Aorta (tissue), 5 donors: ENCODE results near the gene LAMA5. TPM values are rescaled to one million over a fixed set of nuclear protein-coding genes. Genes with fewer than 3 reads are reported as not detected.

Source experiments
- ATAC-seq: fragments of 200-7000 bp; cut with Tn5 transposase; one replicate; pipeline ENCODE4 v1.9.1; 2022; ENCODE audit warnings: moderate library complexity; ENCODE audit not compliant: low FRiP score
- DNase-seq, 2 donors: peaks; one replicate each; pipeline ENCODE4 v3.0.0-alpha.2; 2020
- H3K27ac ChIP-seq, 2 donors: one replicate each; pipeline ENCODE4 v1.5.1; 2013; ENCODE audit warnings: low read length in 2 of 2, mild to moderate bottlenecking in 2 of 2, moderate library complexity in 2 of 2, control low read depth in 1 of 2, inconsistent platforms in 1 of 2, low read depth in 1 of 2
- H3K27me3 ChIP-seq, 2 donors: one replicate each; pipeline ENCODE4 v1.6.1; 2013; ENCODE audit warnings: control low read depth in 1 of 2, low read length in 1 of 2, mild to moderate bottlenecking in 1 of 2, moderate library complexity in 1 of 2; ENCODE audit not compliant: insufficient read depth in 2 of 2, control insufficient read depth in 1 of 2
- H3K36me3 ChIP-seq, 2 donors: one replicate each; pipeline ENCODE4 v1.6.1; 2013; ENCODE audit warnings: control low read depth in 1 of 2, low read length in 1 of 2, mild to moderate bottlenecking in 1 of 2; ENCODE audit not compliant: insufficient read depth in 2 of 2, control insufficient read depth in 1 of 2
- H3K4me1 ChIP-seq, 2 donors: one replicate each; pipeline ENCODE4 v1.6.1; 2013; ENCODE audit warnings: low read length in 2 of 2, control low read depth in 1 of 2, mild to moderate bottlenecking in 1 of 2, moderate library complexity in 1 of 2; ENCODE audit not compliant: insufficient read depth in 2 of 2, control insufficient read depth in 1 of 2
- H3K4me3 ChIP-seq, 2 donors: one replicate each; pipeline ENCODE4 v1.5.1; 2013; ENCODE audit warnings: low read length in 2 of 2, control low read depth in 1 of 2, mild to moderate bottlenecking in 1 of 2
- H3K9me3 ChIP-seq: one replicate; pipeline ENCODE4 v1.6.1; 2013; ENCODE audit warnings: mild to moderate bottlenecking, low read length; ENCODE audit not compliant: control insufficient read depth
- WGBS, 2 donors: extraction: QIAGEN DNeasy Blood & Tissue Kit; methylation state at CpG; one replicate each; pipeline ENCODE4 v1.1.7; 2013; 5-methylcytosine and 5-hydroxymethylcytosine counted together
- intact Hi-C, 2 donors: fragments of 100-400 bp; cut with DNase I; formaldehyde crosslinking; loops; one replicate each; pipeline versions ENCODE4 v1.14.2 to v1.15.0; 2022
- polyA plus RNA-seq, 2 donors: library from polyadenylated mRNA; stranded (reverse); fragments of 200-250 nt; gene quantifications; one replicate each; pipeline ENCODE4 v1.2.3, GENCODE V29; 2013
- total RNA-seq, 2 donors: library from RNA; stranded (reverse); fragmentation: NEBNext Ultra II Directional; extraction: Animal tissue kit (Norgen Biotek cat#: 25700); gene quantifications; one replicate each; pipeline ENCODE4 v1.2.1, GENCODE V29; 2021
- donor health status: healthy with polysubstance abuse.
- donor health status: Bipolar disorder and iron deficiency.
- donor health status: DM: no; HTN: no; CAD: no.
- donor health status: DM: no; HTN: no; CAD: no.
- donor health status: DM: yes; HTN: yes; CAD: no.

The LAMA5 gene
- total and polyA plus RNA-seq, 4 donors, result 52.2 to 395 (median 353) TPM

DNA sequence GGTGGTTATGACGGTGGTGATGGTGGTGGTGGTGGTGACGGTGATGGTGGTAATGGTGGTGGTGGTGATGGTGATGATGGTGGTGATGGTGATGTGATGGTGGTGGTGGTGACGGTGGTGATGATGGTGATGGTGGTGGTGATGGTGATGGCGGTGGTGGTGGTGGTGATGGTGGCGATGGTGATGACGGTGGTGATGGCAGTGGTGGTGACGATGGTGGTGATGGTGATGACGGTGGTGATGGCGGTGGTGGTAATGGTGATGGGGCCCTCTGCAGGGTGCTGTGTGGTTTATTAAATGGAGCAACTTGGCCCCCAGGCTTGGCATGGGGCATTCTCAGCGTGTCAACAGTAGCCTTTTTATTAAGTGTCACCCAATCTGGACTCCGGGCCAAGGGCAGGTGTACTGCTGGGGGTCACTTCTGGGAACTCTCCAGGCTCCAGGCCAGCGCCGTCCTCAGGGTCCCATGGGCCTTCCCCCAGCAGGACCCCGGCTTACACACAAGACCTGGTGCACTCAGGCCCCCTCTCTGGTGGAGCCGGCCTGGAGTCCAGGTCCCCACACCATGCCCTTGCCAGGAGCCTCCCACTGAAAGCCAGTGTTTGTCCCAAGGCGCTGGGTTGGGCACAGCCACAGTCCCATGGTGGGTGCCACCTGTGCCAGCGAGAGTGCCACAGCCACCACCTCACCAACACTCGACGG is 31.2 kb upstream of the LAMA5 start:
- intact Hi-C loops, result no loop called here
- H3K9me3 ChIP-seq, result no peaks in the 10 kb centered on the region
- no peaks in the 10 kb centered on the region for H3K4me1 ChIP-seq
- DNase-seq (no peak), ATAC-seq (no peak)
- H3K27me3 ChIP-seq, result no peaks in the 10 kb centered on the region
- no peak overlapping the region for H3K27ac ChIP-seq
- no peaks in the 10 kb centered on the region for H3K36me3 ChIP-seq
- no peak overlapping the region for H3K4me3 ChIP-seq
- WGBS, 2 donors, result 95 to 97% methylated on average over 14 to 19 of the region's 19 CpGs

GRCh38 chr20:62396367-62397239 is 29.5 kb upstream of the LAMA5 start:
- 90% methylated on average over 33 to 35 of the region's 35 CpGs for WGBS, 2 donors
- ATAC-seq (no peak), DNase-seq (no peak)
- no peaks in the 10 kb centered on the region for H3K4me1 ChIP-seq
- H3K4me3 ChIP-seq, result no peak overlapping the region
- no peaks in the 10 kb centered on the region for H3K27me3 ChIP-seq
- no peak overlapping the region for H3K27ac ChIP-seq
- no peaks in the 10 kb centered on the region for H3K36me3 ChIP-seq
- intact Hi-C loops, result no loop called here
- H3K9me3 ChIP-seq, result no peaks in the 10 kb centered on the region

GRCh38 chr20:62395311-62396242 is 28.5 kb upstream of the LAMA5 start:
- DNase-seq (no peak), ATAC-seq (no peak)
- no peaks in the 10 kb centered on the region for H3K27me3 ChIP-seq
- no peaks in the 10 kb centered on the region for H3K4me1 ChIP-seq
- no peaks in the 10 kb centered on the region for H3K36me3 ChIP-seq
- intact Hi-C loops, result no loop called here
- 85 to 89% methylated on average over 26 to 27 of the region's 27 CpGs for WGBS, 2 donors
- no peak overlapping the region for H3K4me3 ChIP-seq
- no peaks in the 10 kb centered on the region for H3K9me3 ChIP-seq
- no peak overlapping the region for H3K27ac ChIP-seq

GRCh38 chr20:62394248-62395245 is 27.4 kb upstream of the LAMA5 start:
- DNase-seq, result no peak
- H3K9me3 ChIP-seq, result no peaks in the 10 kb centered on the region
- no peaks in the 10 kb centered on the region for H3K27me3 ChIP-seq
- intact Hi-C loops, result no loop called here
- no peaks in the 10 kb centered on the region for H3K4me1 ChIP-seq
- H3K27ac ChIP-seq, result no peak overlapping the region
- H3K36me3 ChIP-seq, result no peaks in the 10 kb centered on the region
- 90 to 94% methylated on average over 44 of the region's 44 CpGs for WGBS, 2 donors
- H3K4me3 ChIP-seq, result no peak overlapping the region
- ATAC-seq, result no peak

- no peak for ATAC-seq
- no peak overlapping the region for H3K27ac ChIP-seq
- no peak for DNase-seq
- H3K4me3 ChIP-seq, result no peak overlapping the region
- intact Hi-C loops, result no loop called here
- H3K36me3 ChIP-seq, result peaks cover 0 to 1% of the 10 kb centered on the region in 2 donors
- H3K4me1 ChIP-seq, result no peaks in the 10 kb centered on the region
- H3K27me3 ChIP-seq, result no peaks in the 10 kb centered on the region
- no peaks in the 10 kb centered on the region for H3K9me3 ChIP-seq
- WGBS, 2 donors, result 88 to 91% methylated on average over 24 of the region's 24 CpGs
Observed at GRCh38 chr20:62393830-62394229, 26.7 kb upstream of the LAMA5 start.

DNA sequence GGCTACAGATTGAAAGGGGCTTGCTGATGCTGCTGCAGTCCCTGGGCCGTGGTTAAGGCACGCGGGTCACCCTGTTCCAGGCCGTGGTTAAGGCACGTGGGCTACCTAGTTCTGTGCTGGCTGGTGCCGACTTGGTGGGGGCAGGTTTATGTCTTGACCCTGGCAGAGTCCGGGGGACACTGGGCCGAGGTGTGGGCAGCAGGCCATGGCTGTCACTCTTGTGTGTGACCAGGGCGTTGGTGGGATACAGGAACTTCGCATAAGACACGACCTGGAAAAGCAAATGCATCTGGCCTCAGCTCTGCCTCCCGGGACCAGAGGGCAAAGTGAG is 26.2 kb upstream of the LAMA5 start:
- DNase-seq, result no peak
- 85 to 88% methylated on average over 12 of the region's 12 CpGs for WGBS, 2 donors
- Histone ChIP-seq H3K36me3 (peaks cover 0 to 1% of the 10 kb centered on the region in 2 donors), H3K4me3 (no peak overlapping the region), H3K4me1 (no peaks in the 10 kb centered on the region), H3K27me3 (no peaks in the 10 kb centered on the region), H3K27ac (no peak overlapping the region), H3K9me3 (no peaks in the 10 kb centered on the region)
- intact Hi-C loops, result no loop called here
- ATAC-seq, result no peak

DNA sequence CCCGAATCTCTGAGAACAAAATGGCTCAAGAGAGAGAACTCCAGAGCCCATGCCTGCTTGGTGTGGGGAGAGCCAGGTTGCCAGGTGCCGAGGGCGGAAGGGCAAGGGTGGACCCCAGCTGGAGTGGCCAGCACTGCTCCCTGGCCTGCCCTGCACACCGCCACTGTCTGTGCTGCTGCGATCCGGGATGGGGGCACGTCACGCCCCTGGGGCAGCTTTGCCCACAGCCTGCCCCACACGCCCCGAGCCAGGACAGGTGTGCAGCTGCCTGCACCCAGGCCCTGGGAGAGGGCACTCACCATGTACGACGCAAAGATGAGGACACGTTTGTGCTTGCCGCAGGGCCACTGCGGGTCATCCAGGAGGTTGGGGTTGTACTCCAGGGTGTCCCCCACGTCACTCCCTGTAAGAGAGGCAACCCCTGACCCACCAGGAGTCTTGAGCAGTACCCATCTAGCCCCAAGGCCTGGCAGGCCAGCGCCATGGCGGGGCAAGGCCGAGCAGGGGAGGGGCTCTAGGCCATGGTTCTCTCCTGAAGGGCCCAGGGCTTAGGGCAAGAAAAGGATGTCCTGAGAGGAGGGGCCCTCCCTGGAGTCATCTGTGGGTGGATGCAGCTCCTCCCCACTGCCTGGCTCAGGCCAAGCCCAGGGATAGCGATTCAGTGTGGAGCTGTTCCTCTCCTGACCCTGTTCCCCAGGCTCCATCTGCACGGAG is 25.7 kb upstream of the LAMA5 start:
- no peak overlapping the region for H3K4me3 ChIP-seq
- H3K36me3 ChIP-seq, result peaks cover 0 to 1% of the 10 kb centered on the region in 2 donors
- H3K27me3 ChIP-seq, result no peaks in the 10 kb centered on the region
- no peak overlapping the region for H3K27ac ChIP-seq
- intact Hi-C loops, result no loop called here
- DNase-seq (no peak), ATAC-seq (no peak)
- H3K4me1 ChIP-seq, result no peaks in the 10 kb centered on the region
- WGBS, 2 donors, result 84 to 88% methylated on average over 21 of the region's 21 CpGs
- no peaks in the 10 kb centered on the region for H3K9me3 ChIP-seq
